GM21717 (cell line): Measurements from ENCODE around the gene MCHR1.
"Not testable (repeated sequence)": the region's sequence is repeated elsewhere in the genome, so short reads cannot be mapped to it uniquely, and the experiment has no call there.

Source experiments
- ATAC-seq: cut with Tn5 transposase; IDR thresholded peaks from one replicate; pipeline ENCODE4 v1.9.1; 2021; ENCODE audit warnings: mild to moderate bottlenecking, moderate library complexity; ENCODE audit not compliant: unreplicated experiment

Gene MCHR1

DNA sequence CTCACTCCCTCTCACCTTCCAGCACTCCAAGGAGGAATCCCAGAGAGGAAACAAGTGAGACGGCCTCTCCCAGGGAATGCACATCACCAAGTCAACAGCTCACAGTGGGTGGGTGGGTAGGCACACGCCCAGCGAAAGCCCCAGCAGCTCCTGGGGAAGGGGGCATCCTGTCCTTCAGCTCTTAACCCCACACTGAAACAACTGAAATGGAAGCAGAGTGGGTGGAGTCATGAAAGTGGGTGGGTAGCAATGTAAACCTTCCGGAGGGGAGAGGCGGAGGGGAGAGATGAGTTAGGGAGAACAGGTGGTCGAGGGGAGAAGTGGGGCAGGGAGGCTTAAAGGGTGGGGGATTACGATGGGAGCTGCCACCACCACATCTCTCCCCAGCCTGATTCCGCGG, 5.4 kb downstream of the MCHR1 start:
- no peak for ATAC-seq

- no peak for ATAC-seq
Measured at GRCh38 chr22:40685406-40685805, 6.1 kb downstream of the MCHR1 start.

DNA sequence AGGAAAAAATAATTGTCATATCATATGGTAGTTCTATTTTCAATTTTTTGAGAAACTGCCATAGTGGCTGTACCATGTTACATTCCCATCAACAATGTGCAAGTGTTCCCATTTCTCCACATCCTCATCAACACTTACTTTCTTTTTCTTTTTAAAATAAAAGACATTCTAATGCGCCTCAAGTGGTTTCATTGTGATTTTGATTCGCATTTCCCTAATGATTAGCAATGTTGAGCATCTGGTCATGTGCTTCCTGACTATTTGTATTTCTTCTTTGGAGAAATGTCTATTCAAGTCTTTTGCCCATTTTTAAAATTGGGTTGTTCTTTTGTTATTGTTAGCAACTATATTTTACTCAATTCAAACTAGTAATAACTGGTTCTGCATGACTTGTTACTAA, 8.4 kb downstream of the MCHR1 start:
- ATAC-seq = no peak

DNA sequence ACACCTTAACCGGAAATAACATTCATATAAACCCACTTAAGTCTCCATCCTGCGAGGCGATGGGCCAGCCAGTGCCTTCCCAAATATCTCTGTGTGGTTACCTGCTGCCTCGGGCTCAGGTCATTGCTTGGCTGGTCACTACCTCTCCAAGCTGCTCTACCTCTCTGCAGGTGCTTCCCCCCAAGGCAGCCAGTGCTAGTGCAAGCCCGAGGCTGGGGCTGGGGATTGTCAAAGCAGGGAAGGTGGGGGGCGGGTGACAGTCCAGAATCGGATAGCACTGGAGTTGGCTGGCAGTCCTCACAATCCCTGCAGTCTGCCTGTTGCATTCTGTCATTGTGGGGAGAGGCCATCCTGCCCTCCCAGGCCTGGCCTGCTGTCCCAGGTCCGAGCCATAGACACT, 11.1 kb downstream of the MCHR1 start:
- ATAC-seq = no peak

DNA sequence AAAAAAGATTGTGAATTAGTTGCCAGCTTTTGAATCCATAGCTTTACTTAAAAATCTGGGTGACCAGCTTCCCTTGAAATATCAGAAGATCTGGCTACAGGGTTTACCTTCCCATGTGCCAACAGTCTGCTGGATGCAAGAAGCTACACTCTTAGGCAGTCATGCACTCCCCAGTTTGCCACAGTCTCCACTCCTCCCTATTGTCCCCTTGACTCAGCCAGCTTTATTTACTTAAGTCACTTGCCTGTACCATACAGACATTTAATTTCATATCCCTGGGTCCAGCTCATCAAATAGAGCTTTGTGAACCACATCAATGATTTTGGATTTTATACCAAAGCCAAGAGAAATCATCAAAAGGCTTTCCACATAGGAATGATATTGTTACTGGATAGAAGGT, 12.2 kb downstream of the MCHR1 start:
- no peak for ATAC-seq

DNA sequence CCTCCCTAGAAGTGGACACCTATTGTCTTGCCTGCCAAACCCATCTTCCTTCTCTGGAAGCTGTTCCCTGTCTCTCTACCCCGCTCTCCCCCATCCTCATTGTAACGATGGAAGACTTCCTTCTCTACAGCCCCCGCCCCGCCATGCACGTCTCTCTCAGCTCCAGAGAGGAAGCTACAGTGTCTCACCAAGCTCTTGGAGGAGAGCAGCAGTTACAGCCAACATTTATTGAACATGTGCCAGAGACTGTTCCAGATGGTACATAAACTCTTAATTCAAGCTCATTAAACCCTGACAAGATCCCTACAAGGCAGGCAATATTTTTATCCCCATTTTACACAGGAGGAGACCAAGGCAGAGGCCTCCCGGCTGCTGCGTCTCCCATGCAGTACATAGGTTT, 15.1 kb downstream of the MCHR1 start:
- ATAC-seq = no peak

- no peak for ATAC-seq
Measured at GRCh38 chr22:40701274-40701673, 22.0 kb downstream of the MCHR1 start.

GRCh38 chr22:40703174-40703573, 23.9 kb downstream of the MCHR1 start:
- no peak for ATAC-seq

DNA sequence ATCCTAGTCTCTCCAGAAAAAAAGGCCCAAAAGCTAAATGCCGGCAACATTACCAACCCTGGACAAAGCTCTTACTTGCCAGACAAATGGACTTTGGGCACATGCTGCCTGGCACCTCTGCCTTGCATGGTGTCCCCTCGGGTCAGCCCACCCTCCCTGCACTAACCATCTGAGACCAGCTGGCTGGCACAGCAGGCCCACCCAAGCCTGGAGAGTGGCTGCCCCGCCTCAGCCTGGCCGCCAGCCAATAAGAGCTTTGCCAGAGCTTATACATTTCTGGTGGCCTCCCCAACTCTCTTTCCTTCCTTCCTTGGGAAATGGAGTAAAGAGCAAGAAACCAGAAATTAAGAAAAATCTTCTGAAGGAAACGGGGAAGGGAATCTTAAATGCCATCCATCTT, 24.5 kb downstream of the MCHR1 start:
- no peak for ATAC-seq

DNA sequence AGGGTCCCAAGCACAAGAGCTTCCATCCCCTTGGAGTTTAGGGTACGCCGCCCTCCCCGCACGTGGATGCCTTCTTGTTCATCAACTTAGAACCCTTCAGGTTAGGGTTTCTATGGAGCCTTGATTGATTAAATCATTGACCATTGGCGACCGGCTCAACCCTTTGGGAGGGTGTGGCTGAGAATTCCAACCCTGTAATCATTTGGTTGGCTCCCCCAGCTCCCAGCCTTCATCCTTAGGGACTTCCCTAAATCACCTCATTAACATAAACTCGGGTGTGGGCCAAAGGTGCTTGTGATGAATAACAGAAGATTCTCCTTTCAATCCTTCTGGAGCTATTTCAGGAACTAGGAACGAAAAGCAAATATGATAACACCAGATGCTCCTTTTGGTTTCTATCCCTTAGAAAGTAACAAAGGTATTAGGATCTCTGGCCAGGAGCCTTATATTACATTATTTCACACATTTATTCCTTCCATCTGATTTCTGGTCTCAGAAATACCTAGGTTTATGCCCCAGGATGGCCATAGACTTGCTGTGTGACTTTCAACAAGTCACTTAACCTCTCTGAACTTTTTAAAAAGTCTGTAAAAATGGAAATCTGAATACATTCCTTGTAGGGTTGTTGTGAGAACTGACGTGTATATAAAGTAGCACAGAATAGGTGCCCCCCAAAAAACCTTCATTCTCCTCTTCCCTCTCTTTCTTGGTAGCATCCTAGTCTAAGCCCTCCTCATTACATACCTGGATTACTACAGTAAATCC, 26.8 kb downstream of the MCHR1 start:
- ATAC-seq = no peak

GRCh38 chr22:40707154-40707553, 27.9 kb downstream of the MCHR1 start:
- no peak for ATAC-seq

DNA sequence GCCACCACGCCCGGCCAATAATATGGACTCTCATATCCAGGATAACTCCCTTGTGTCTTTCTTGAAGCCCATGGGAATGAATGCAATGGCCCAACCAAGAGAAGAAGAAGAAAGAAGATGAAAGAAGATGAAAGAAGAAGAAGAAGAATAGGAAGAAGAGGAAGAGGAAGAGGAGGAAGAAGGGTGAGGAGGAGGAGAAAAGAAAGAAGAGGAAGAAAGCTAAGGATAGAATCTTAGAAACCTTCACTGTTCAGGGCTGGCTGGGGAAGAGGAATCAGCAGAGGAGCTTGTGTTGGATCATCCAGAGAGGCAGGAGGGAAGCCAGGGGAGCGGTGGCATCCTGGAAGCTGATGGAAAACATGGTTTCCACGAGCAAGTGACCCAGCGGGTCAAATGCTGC, 28.9 kb downstream of the MCHR1 start:
- ATAC-seq = no peak

GRCh38 chr22:40709752-40710413, 30.6 kb downstream of the MCHR1 start:
- no peak for ATAC-seq

DNA sequence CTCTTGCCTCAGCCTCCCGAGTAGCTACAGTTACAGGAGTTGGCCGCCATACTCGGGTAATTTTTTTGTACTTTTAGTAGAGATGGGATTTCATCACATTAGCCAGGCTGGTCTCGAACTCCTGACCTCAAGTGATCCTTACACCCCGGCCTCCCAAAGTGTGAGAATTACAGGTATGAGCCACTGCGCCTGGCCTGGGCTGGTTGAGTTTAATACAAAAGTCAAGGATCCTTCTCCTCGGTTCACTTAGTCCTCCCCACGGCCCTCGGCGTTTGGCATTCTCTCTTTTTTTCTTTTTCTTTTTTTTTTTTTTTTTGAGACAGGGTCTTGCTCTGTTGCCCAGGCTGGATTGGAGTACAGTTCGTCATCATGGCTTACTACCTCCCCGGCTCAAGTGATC, 33.0 kb downstream of the MCHR1 start:
- ATAC-seq = no peak

DNA sequence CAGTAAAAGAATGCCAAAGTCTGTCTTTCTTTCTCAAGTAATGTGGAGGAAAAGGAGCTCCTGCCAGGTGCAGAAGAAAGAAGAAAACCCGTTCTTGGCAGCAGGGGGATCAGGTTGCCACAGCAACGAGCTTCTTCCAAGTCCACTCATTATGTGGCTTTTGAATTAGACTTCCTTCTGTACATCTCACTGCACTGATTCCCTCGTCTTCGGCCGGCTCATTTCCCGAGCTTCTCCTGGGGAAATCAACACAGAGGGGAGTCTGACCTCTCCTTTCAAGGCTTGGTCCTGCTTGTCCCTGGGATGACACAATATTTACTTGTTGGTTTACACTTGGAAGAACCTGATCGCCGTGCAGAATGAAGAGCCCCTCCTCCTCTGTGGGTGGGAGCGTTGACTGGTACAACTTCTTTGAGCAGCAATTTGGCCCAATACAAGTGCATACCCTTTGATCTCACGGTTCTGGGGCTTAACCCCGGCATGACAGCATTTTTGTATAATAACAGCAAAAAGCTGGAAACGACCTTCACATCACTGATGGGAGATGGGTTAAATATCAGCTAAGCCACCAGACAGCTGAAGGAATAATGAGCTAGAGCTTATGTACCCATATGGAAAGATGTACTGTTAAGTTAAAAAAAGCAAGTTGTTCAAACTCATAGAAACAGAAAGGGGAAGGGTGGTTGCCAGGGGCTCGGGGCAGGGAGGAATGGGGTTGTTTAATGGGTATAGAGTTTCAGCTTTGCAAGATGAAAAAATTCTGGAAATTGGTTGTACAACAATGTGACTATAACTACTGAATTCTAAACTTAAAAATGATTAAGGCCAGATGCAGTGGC, 35.4 kb downstream of the MCHR1 start:
- ATAC-seq = no peak

DNA sequence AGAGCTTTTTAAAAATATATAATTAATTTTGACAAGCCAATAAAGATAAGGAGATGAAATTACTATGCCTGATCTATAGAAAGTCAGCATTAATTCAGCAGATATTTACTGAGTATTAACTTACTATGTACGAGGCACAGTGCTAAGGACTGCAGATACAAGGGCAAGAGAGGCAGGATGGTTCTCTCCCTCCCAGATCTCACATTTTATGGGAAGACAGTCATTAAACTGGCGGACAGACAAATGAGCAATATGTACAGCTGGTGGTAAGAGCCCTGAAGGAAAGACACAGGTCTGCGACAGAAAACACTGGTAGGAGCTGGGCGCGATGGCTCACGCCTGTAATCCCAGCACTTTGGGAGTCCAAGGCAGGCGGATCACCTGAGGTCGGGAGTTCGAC, 36.8 kb downstream of the MCHR1 start:
- ATAC-seq = no peak

DNA sequence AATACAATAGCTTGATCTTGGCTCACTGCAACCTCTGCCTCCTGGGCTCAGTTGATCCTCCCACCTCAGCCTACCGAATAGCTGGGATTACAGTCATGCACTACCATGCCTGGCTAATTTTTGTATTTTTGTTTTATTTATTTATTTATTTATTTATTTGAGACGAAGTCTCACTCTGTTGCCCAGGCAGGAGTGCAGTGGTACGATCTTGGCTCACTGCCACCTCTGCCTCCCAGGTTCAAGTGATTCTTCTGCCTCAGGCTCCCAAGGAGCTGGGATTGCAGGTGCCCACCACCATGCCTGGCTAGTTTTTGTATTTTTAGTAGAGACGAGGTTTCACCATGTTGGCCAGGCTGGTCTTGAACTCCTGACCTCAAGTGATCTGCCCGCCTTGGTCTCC, 38.4 kb downstream of the MCHR1 start:
- ATAC-seq = not testable (repeated sequence)

DNA sequence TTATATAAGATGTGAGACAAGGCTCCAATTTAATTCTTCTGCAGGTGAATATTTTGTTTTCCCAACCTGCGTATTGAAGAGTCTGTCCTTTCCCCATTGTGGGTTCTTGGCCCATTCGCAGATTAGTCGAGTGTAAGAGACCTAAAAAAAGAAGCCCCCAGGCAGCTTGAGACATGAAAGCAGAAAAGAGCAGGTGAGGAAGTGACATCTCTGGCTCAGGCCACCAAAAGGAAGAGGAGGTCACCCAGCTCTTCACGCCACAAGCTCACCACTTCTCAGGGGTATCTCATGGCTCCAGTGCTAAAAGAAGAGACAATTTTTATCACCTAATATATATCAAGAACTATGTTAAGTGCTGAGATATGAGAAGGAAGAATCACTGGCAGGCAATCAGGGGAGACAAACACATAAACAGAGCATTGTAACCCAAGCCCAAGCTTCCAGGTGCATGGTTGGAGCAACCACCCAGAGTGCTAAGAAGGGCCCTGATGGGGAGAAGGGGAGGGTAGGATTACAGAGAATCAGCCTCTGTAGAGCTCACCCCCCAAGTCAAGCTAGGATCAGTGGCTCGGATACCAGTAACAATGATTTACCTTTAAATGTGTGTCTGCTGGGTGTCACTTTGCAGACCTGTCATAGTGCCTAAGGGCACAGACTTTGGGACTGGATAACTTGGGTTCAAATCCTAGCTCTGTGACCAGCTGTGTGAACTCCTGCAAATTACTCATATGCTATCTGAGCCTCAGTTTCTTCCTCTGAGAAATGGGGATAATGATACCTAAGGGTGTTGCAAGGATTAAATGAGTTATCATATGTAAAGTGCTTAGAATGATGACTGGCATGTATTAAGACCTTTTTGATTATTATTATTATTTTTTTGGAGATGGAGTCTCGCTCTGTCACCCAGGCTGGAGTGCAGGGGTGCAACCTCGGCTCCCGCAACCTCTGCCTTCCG, 39.2 kb downstream of the MCHR1 start:
- ATAC-seq = no peak

DNA sequence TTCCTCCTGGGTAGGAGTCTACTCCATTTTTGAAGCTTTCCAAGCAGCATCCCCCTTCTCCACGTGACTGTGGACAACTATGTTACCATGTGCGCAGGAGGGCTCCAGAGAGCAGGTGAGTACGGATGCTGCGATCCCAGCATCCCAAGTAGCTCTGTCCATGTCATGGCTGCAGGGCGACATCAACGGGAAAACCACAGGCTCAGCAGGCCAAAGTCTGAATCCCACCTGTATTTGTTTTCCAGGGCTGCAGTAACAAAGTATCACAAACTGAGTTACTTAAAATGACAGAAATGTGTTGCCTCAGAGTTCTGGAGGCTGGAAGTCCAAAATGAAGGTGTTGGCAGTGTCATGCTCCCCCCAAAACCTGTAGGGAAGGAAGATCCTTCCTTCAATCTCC, 40.3 kb downstream of the MCHR1 start:
- ATAC-seq = no peak

- not testable (repeated sequence) for ATAC-seq
Measured at GRCh38 chr22:40720156-40720537, 40.9 kb downstream of the MCHR1 start.
